Measurements from ENCODE around the gene RBAK.

DNA sequence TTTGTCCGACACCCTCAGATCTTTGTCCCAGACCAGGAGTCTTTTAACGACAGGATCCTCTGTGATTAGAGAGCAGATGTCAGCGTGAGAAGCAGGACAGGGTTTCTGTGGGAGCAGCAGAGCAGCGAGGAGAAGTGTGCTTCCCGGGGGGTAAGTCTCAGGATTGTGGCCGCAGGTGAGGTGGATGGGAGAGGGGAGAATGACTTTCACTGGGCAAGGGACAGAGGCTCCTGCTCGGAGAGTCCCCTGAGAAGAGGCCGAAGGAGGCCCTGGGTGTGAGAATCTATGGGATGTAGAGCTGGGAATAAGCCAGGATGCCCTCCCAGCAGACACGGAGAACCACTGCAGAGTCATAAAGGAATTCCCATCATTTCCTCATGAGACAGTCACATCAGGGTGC, 10.4 kb upstream of the RBAK start:
- TF ChIP-seq, protein P1, sequence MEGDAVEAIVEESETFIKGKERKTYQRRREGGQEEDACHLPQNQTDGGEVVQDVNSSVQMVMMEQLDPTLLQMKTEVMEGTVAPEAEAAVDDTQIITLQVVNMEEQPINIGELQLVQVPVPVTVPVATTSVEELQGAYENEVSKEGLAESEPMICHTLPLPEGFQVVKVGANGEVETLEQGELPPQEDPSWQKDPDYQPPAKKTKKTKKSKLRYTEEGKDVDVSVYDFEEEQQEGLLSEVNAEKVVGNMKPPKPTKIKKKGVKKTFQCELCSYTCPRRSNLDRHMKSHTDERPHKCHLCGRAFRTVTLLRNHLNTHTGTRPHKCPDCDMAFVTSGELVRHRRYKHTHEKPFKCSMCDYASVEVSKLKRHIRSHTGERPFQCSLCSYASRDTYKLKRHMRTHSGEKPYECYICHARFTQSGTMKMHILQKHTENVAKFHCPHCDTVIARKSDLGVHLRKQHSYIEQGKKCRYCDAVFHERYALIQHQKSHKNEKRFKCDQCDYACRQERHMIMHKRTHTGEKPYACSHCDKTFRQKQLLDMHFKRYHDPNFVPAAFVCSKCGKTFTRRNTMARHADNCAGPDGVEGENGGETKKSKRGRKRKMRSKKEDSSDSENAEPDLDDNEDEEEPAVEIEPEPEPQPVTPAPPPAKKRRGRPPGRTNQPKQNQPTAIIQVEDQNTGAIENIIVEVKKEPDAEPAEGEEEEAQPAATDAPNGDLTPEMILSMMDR (IDR thresholded peaks at IDR 0.05), result no peak
- TF ChIP-seq TCF7L2 (IDR thresholded peaks at IDR 0.05; ENCODE audit: low read depth, low read length) (no peak), POLR2AphosphoS5 (IDR thresholded peaks at IDR 0.05; ENCODE audit: low read depth, low read length) (no peak), SIN3A (IDR thresholded peaks at IDR 0.05; ENCODE audit: borderline replicate concordance, insufficient read depth, low read depth, low read length) (no peak)
- TF ChIP-seq, protein P2, sequence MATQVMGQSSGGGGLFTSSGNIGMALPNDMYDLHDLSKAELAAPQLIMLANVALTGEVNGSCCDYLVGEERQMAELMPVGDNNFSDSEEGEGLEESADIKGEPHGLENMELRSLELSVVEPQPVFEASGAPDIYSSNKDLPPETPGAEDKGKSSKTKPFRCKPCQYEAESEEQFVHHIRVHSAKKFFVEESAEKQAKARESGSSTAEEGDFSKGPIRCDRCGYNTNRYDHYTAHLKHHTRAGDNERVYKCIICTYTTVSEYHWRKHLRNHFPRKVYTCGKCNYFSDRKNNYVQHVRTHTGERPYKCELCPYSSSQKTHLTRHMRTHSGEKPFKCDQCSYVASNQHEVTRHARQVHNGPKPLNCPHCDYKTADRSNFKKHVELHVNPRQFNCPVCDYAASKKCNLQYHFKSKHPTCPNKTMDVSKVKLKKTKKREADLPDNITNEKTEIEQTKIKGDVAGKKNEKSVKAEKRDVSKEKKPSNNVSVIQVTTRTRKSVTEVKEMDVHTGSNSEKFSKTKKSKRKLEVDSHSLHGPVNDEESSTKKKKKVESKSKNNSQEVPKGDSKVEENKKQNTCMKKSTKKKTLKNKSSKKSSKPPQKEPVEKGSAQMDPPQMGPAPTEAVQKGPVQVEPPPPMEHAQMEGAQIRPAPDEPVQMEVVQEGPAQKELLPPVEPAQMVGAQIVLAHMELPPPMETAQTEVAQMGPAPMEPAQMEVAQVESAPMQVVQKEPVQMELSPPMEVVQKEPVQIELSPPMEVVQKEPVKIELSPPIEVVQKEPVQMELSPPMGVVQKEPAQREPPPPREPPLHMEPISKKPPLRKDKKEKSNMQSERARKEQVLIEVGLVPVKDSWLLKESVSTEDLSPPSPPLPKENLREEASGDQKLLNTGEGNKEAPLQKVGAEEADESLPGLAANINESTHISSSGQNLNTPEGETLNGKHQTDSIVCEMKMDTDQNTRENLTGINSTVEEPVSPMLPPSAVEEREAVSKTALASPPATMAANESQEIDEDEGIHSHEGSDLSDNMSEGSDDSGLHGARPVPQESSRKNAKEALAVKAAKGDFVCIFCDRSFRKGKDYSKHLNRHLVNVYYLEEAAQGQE (IDR thresholded peaks at IDR 0.05; ENCODE audit: insufficient read depth in 1 of 2, low read depth in 2 of 2, low read length in 1 of 2), result no peak

All from Panc1 (cell line).